Activated naive CD8-positive, alpha-beta T cell treated with anti-CD3 and anti-CD28 coated beads for 36 hours (primary cell): ENCODE measurements around the gene KIAA0930. TPM values are rescaled to one million over a fixed set of nuclear protein-coding genes. Genes with fewer than 3 reads are reported as not detected.

Experiments
- DNase-seq: peaks from one replicate; pipeline ENCODE4 v3.0.0; 2021
- H3K27ac Mint-ChIP-seq: one replicate; pipeline ENCODE4 v1.8.0; 2022; ENCODE audit warnings: mild to moderate bottlenecking, moderate library complexity, mixed read lengths
- H3K27me3 Mint-ChIP-seq: one replicate; pipeline ENCODE4 v1.8.0; 2022; ENCODE audit warnings: mild to moderate bottlenecking, mixed read lengths
- H3K36me3 Mint-ChIP-seq: one replicate; pipeline ENCODE4 v1.8.0; 2021; ENCODE audit warnings: mild to moderate bottlenecking, mixed read lengths
- H3K4me1 Mint-ChIP-seq: one replicate; pipeline ENCODE4 v1.8.0; 2021; ENCODE audit warnings: mixed read lengths
- H3K4me3 Mint-ChIP-seq: one replicate; pipeline ENCODE4 v1.8.0; 2022; ENCODE audit warnings: mild to moderate bottlenecking, moderate library complexity, mixed read lengths
- H3K9me3 Mint-ChIP-seq: one replicate; pipeline ENCODE4 v1.8.0; 2022; ENCODE audit warnings: mixed read lengths
- total RNA-seq, 2 experiments: library from RNA; stranded (reverse); gene quantifications; one replicate each; pipeline ENCODE4 v1.2.3, GENCODE V29; 2021

KIAA0930 gene
- total RNA-seq, 2 experiments from 2014 or later, result 28.0 to 28.6 TPM

- Mint-ChIP-seq H3K36me3 (no peaks in the 10 kb centered on the region), H3K27ac (no peak overlapping the region), H3K4me3 (no peak overlapping the region), H3K4me1 (peaks cover 13% of the 10 kb centered on the region), H3K27me3 (no peaks in the 10 kb centered on the region), H3K9me3 (no peaks in the 10 kb centered on the region)
- DNase-seq, result no peak
Observed at GRCh38 chr22:45251825-45252224, 11.1 kb upstream of the KIAA0930 start.

GRCh38 chr22:45248832-45249561 lies 8.3 kb upstream of the KIAA0930 start:
- no peaks in the 10 kb centered on the region for H3K27me3 Mint-ChIP-seq
- no peak overlapping the region for H3K4me3 Mint-ChIP-seq
- no peaks in the 10 kb centered on the region for H3K36me3 Mint-ChIP-seq
- no peaks in the 10 kb centered on the region for H3K9me3 Mint-ChIP-seq
- no peak for DNase-seq
- H3K27ac Mint-ChIP-seq, result no peak overlapping the region
- peaks cover 6% of the 10 kb centered on the region for H3K4me1 Mint-ChIP-seq

- Mint-ChIP-seq H3K36me3 (no peaks in the 10 kb centered on the region), H3K27me3 (no peaks in the 10 kb centered on the region), H3K4me1 (peaks cover 7% of the 10 kb centered on the region), H3K9me3 (no peaks in the 10 kb centered on the region), H3K27ac (no peak overlapping the region), H3K4me3 (no peak overlapping the region)
- DNase-seq, result no peak
Observed at GRCh38 chr22:45246060-45246985, 5.6 kb upstream of the KIAA0930 start.

- Mint-ChIP-seq H3K9me3 (no peaks in the 10 kb centered on the region), H3K4me1 (peaks cover 11% of the 10 kb centered on the region)
Observed at GRCh38 chr22:45244916-45245315, 4.2 kb upstream of the KIAA0930 start.

GRCh38 chr22:45242778-45243191 lies 2.1 kb upstream of the KIAA0930 start:
- Mint-ChIP-seq H3K27ac (no peak overlapping the region), H3K4me3 (no peak overlapping the region), H3K27me3 (no peaks in the 10 kb centered on the region), H3K4me1 (peaks cover 17% of the 10 kb centered on the region), H3K9me3 (no peaks in the 10 kb centered on the region), H3K36me3 (no peaks in the 10 kb centered on the region)
- DNase-seq, result no peak

More at GRCh38 chr22:45244916-45245315, 4.2 kb upstream of the KIAA0930 start:
- H3K36me3 Mint-ChIP-seq, result no peaks in the 10 kb centered on the region
- no peak overlapping the region for H3K27ac Mint-ChIP-seq
- no peaks in the 10 kb centered on the region for H3K27me3 Mint-ChIP-seq
- H3K4me3 Mint-ChIP-seq, result no peak overlapping the region
- DNase-seq, result no peak

- no peaks in the 10 kb centered on the region for H3K27me3 Mint-ChIP-seq
- H3K4me3 Mint-ChIP-seq, result peak overlapping the region; percentile 94
- peaks cover 36% of the 10 kb centered on the region for H3K4me1 Mint-ChIP-seq
- peak; percentile 59 for DNase-seq
- no peaks in the 10 kb centered on the region for H3K9me3 Mint-ChIP-seq
- no peaks in the 10 kb centered on the region for H3K36me3 Mint-ChIP-seq
- H3K27ac Mint-ChIP-seq, result peak overlapping the region; percentile 86
Observed at GRCh38 chr22:45240104-45240809, 437 bp downstream of the KIAA0930 start.

- peaks cover 36% of the 10 kb centered on the region for H3K4me1 Mint-ChIP-seq
- peak overlapping the region; percentile 94 for H3K4me3 Mint-ChIP-seq
- H3K27ac Mint-ChIP-seq, result no peak overlapping the region
- no peak for DNase-seq
- H3K36me3 Mint-ChIP-seq, result no peaks in the 10 kb centered on the region
- no peaks in the 10 kb centered on the region for H3K9me3 Mint-ChIP-seq
- no peaks in the 10 kb centered on the region for H3K27me3 Mint-ChIP-seq
Observed at GRCh38 chr22:45239681-45240051, 1.0 kb downstream of the KIAA0930 start.

GRCh38 chr22:45238957-45239680 lies 1.6 kb downstream of the KIAA0930 start:
- H3K27ac Mint-ChIP-seq, result no peak overlapping the region
- no peak for DNase-seq
- no peaks in the 10 kb centered on the region for H3K9me3 Mint-ChIP-seq
- H3K27me3 Mint-ChIP-seq, result no peaks in the 10 kb centered on the region
- peak overlapping the region; percentile 94 for H3K4me3 Mint-ChIP-seq
- peaks cover 36% of the 10 kb centered on the region for H3K4me1 Mint-ChIP-seq
- H3K36me3 Mint-ChIP-seq, result no peaks in the 10 kb centered on the region

GRCh38 chr22:45238076-45238956 lies 2.4 kb downstream of the KIAA0930 start:
- DNase-seq, result no peak
- Mint-ChIP-seq H3K27me3 (no peaks in the 10 kb centered on the region), H3K4me3 (no peak overlapping the region), H3K4me1 (peaks cover 36% of the 10 kb centered on the region), H3K27ac (no peak overlapping the region), H3K9me3 (no peaks in the 10 kb centered on the region), H3K36me3 (no peaks in the 10 kb centered on the region)

- Mint-ChIP-seq H3K36me3 (peaks cover 2% of the 10 kb centered on the region), H3K4me1 (peaks cover 36% of the 10 kb centered on the region), H3K4me3 (no peak overlapping the region), H3K27ac (no peak overlapping the region), H3K27me3 (no peaks in the 10 kb centered on the region), H3K9me3 (no peaks in the 10 kb centered on the region)
- no peak for DNase-seq
Observed at GRCh38 chr22:45237065-45237990, 3.4 kb downstream of the KIAA0930 start.

GRCh38 chr22:45235851-45236342 lies 4.8 kb downstream of the KIAA0930 start:
- no peaks in the 10 kb centered on the region for H3K9me3 Mint-ChIP-seq
- no peak for DNase-seq
- H3K4me1 Mint-ChIP-seq, result peaks cover 30% of the 10 kb centered on the region
- H3K4me3 Mint-ChIP-seq, result peak overlapping the region; percentile 14
- H3K27ac Mint-ChIP-seq, result peak overlapping the region; percentile 19
- H3K36me3 Mint-ChIP-seq, result peaks cover 2% of the 10 kb centered on the region
- no peaks in the 10 kb centered on the region for H3K27me3 Mint-ChIP-seq

GRCh38 chr22:45235101-45235777 lies 5.5 kb downstream of the KIAA0930 start:
- Mint-ChIP-seq H3K27me3 (no peaks in the 10 kb centered on the region), H3K9me3 (no peaks in the 10 kb centered on the region), H3K4me1 (peaks cover 30% of the 10 kb centered on the region), H3K36me3 (peaks cover 2% of the 10 kb centered on the region), H3K4me3 (peak overlapping the region; percentile 14), H3K27ac (peak overlapping the region; percentile 19)
- peak; percentile 45 for DNase-seq
